Fibroblast of lung (primary cell): ENCODE data around the gene AGBL3.

Experiments used
- CTCF ChIP-seq, 2 donors: IDR thresholded peaks in 1 of 2; conservative IDR thresholded peaks in 1 of 2; 1 replicate in 1 of 2; 2 replicates in 1 of 2; pipeline ENCODE4 v1.5.1; 2011 to 2012; ENCODE audit warnings: low read length in 2 of 2, control low read depth in 1 of 2, inconsistent platforms in 1 of 2, low read depth in 1 of 2, mild to moderate bottlenecking in 1 of 2
- EZH2 ChIP-seq: IDR thresholded peaks from 2 replicates; pipeline ENCODE4 v1.5.1; 2012; ENCODE audit warnings: low read length, control low read depth, mild to moderate bottlenecking; ENCODE audit errors: missing control alignments

GRCh38 chr7:135158874-135159273 lies 172.6 kb downstream of the AGBL3 start:
- no peak for TF ChIP-seq CTCF (conservative IDR thresholded peaks at IDR 0.05 in 1 of 2, IDR thresholded peaks at IDR 0.05 in 1 of 2; ENCODE audit: low read depth in 1 of 2, low read length in 2 of 2)
- no peak for TF ChIP-seq EZH2
